Epithelial cell of proximal tubule (primary cell): ENCODE results near the gene DAO. TPM values are rescaled to one million over a fixed set of nuclear protein-coding genes. Genes with fewer than 3 reads are reported as not detected.

Source experiments
- DNase-seq: peaks from one replicate; pipeline ENCODE4 v3.0.0-alpha.2; 2011; ENCODE audit warnings: low read depth
- H3K4me3 ChIP-seq: 2 replicates; pipeline ENCODE4 v1.5.1; 2011; ENCODE audit warnings: low read depth, mild to moderate bottlenecking, low read length
- CTCF ChIP-seq: conservative IDR thresholded peaks from 2 replicates; pipeline ENCODE4 v1.5.1; 2012; ENCODE audit warnings: low read depth, mild to moderate bottlenecking, low read length
- total RNA-seq: library from RNA; depleted of rRNA; stranded (reverse); fragments of >200 nt; gene quantifications from 2 replicates; pipeline ENCODE4 v1.2.3, GENCODE V29; 2015

Gene DAO
- total RNA-seq, 1 donor from 2014 or later: not detected

- no peak for DNase-seq
- TF ChIP-seq CTCF: no peak
- no peak overlapping the region for H3K4me3 ChIP-seq
These were observed 54.1 kb downstream of the DAO start for GRCh38 chr12:108933949-108934348.

- no peak for DNase-seq
- H3K4me3 ChIP-seq: no peak overlapping the region
- TF ChIP-seq CTCF: no peak
These were observed 55.4 kb downstream of the DAO start for GRCh38 chr12:108935159-108935763.

- H3K4me3 ChIP-seq: no peak overlapping the region
- no peak for DNase-seq
- no peak for TF ChIP-seq CTCF
These were observed 58.5 kb downstream of the DAO start for GRCh38 chr12:108938247-108938924.

- DNase-seq: no peak
- H3K4me3 ChIP-seq: no peak overlapping the region
- TF ChIP-seq CTCF: no peak
These were observed 59.7 kb downstream of the DAO start for GRCh38 chr12:108939594-108939993.

GRCh38 chr12:108940138-108940537, 60.2 kb downstream of the DAO start:
- DNase-seq: no peak
- TF ChIP-seq CTCF: no peak
- no peak overlapping the region for H3K4me3 ChIP-seq

- no peak for TF ChIP-seq CTCF
- DNase-seq: no peak
- H3K4me3 ChIP-seq: no peak overlapping the region
These were observed 67.2 kb downstream of the DAO start for GRCh38 chr12:108947097-108947496.

- H3K4me3 ChIP-seq: no peak overlapping the region
- no peak for DNase-seq
- no peak for TF ChIP-seq CTCF
These were observed 68.5 kb downstream of the DAO start for GRCh38 chr12:108948367-108948766.
